Parathyroid adenoma (tissue), 2 donors: ENCODE data around the gene CHCHD3.

Experiments
- H2AFZ ChIP-seq: fragments of 300-600 bp; sonication (generic); one replicate; pipeline ENCODE4 v1.7.0; 2017; ENCODE audit warnings: antibody characterized with exemption, mild to moderate bottlenecking
- H3K27ac ChIP-seq: fragments of 300-600 bp; sonication (generic); one replicate; pipeline ENCODE4 v1.7.0; 2017
- H3K27me3 ChIP-seq: fragments of 300-600 bp; sonication (generic); one replicate; pipeline ENCODE4 v1.7.0; 2017; ENCODE audit warnings: low read length; ENCODE audit not compliant: control insufficient read depth, insufficient read depth
- H3K36me3 ChIP-seq: fragments of 300-600 bp; sonication (generic); one replicate; pipeline ENCODE4 v1.7.0; 2017; ENCODE audit warnings: low read length; ENCODE audit not compliant: control insufficient read depth, insufficient read depth
- H3K4me1 ChIP-seq: fragments of 300-600 bp; sonication (generic); one replicate; pipeline ENCODE4 v1.7.0; 2017; ENCODE audit warnings: control low read depth
- H3K4me2 ChIP-seq: fragments of 300-600 bp; sonication (generic); one replicate; pipeline ENCODE4 v1.7.0; 2017; ENCODE audit warnings: low read length
- H3K4me3 ChIP-seq: fragments of 300-600 bp; sonication (generic); one replicate; pipeline ENCODE4 v1.7.0; 2017; ENCODE audit warnings: low read depth, low read length
- H3K79me2 ChIP-seq: fragments of 300-600 bp; sonication (generic); one replicate; pipeline ENCODE4 v1.7.0; 2017; ENCODE audit warnings: control low read depth
- H3K9ac ChIP-seq: fragments of 300-600 bp; sonication (generic); one replicate; pipeline ENCODE4 v1.7.0; 2017; ENCODE audit warnings: mild to moderate bottlenecking
- H3K9me3 ChIP-seq: fragments of 300-600 bp; sonication (generic); one replicate; pipeline ENCODE4 v1.7.0; 2017; ENCODE audit warnings: low read length; ENCODE audit not compliant: control insufficient read depth
- TF ChIP-seq, protein P1 (sequence below): fragments of 300-600 bp; sonication (generic); IDR thresholded peaks from one replicate; pipeline ENCODE4 v1.7.0; 2017; ENCODE audit warnings: antibody characterized with exemption, mild to moderate bottlenecking
- donor health status: primary hyperparathyroidism.

CHCHD3 gene

DNA sequence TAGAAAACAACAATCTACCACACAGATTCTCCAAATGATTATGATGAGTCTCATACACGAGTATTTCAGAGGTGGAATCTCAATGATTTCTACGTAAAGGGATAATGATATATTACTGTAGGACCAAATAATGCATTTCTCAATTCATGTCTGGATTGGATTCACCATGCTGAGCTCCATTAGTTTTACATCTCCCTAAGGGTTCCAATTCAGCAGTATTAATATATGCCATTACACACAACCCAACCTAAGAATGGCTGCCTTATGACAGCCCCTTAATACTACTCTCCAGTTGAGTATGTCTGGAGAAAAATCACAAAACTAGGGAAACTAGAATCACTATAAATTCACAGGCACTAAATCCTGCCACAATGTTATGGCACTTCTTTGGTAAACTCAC is 271.3 kb downstream of the CHCHD3 start:
- Histone ChIP-seq H3K36me3 (no peaks in the 10 kb centered on the region), H3K9me3 (no peaks in the 10 kb centered on the region), H3K27ac (no peak overlapping the region), H3K4me3 (no peak overlapping the region), H3K4me2 (no peak overlapping the region), H3K79me2 (peaks cover 3% of the 10 kb centered on the region), H3K4me1 (peaks cover 9% of the 10 kb centered on the region), H3K27me3 (no peaks in the 10 kb centered on the region), H3K9ac (no peak overlapping the region), H2AFZ (no peak overlapping the region)
- TF ChIP-seq, protein P1, sequence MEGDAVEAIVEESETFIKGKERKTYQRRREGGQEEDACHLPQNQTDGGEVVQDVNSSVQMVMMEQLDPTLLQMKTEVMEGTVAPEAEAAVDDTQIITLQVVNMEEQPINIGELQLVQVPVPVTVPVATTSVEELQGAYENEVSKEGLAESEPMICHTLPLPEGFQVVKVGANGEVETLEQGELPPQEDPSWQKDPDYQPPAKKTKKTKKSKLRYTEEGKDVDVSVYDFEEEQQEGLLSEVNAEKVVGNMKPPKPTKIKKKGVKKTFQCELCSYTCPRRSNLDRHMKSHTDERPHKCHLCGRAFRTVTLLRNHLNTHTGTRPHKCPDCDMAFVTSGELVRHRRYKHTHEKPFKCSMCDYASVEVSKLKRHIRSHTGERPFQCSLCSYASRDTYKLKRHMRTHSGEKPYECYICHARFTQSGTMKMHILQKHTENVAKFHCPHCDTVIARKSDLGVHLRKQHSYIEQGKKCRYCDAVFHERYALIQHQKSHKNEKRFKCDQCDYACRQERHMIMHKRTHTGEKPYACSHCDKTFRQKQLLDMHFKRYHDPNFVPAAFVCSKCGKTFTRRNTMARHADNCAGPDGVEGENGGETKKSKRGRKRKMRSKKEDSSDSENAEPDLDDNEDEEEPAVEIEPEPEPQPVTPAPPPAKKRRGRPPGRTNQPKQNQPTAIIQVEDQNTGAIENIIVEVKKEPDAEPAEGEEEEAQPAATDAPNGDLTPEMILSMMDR, result no peak

DNA sequence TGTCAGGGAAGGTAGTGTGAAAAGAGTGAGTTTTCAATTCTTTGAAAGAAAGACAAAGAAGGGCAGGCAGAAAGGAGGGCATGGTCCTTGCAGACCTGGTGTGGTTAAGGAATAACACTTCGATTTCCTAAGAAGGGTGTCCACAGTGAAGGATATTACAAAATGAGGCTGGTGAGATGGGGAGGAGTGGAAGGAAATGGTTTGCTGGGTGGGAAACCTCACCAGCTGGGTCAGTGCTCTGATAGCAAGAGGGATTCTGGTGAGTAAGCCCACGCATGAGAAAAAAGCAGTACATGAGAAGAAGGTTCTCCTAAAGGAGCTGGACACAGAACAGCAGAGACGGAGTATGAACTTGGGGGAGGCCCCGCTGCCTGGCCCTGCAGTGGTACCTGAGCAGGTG is 275.1 kb downstream of the CHCHD3 start:
- Histone ChIP-seq H3K9ac (no peak overlapping the region), H3K9me3 (no peaks in the 10 kb centered on the region), H3K4me3 (no peak overlapping the region), H2AFZ (no peak overlapping the region), H3K27me3 (no peaks in the 10 kb centered on the region), H3K79me2 (peaks cover 6% of the 10 kb centered on the region), H3K27ac (no peak overlapping the region), H3K4me2 (no peak overlapping the region), H3K36me3 (no peaks in the 10 kb centered on the region), H3K4me1 (no peaks in the 10 kb centered on the region)
- TF ChIP-seq, protein P1, result no peak

DNA sequence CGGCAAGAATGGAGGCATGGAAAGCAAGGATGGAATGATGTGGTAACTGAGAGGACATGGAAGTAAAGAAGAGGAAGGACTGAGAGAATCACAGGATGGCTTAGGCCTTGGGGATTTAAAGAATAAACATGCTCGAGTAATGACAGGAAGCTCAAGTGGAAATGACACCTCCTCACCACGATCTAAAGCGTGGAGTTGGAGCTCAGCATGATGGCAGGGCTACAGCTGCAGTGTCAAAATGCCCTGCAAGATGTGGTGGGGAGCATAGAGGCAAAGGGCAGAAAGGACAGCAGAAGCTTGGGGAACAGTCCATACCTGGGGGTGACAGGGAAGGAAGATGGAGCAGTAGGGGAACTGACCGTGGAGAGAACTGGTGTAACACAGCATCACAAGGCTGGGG is 276.1 kb downstream of the CHCHD3 start:
- Histone ChIP-seq H3K27me3 (no peaks in the 10 kb centered on the region), H3K4me3 (no peak overlapping the region), H3K9me3 (no peaks in the 10 kb centered on the region), H3K79me2 (peaks cover 6% of the 10 kb centered on the region), H3K4me2 (no peak overlapping the region), H3K27ac (no peak overlapping the region), H3K36me3 (no peaks in the 10 kb centered on the region), H3K9ac (no peak overlapping the region), H2AFZ (no peak overlapping the region), H3K4me1 (no peaks in the 10 kb centered on the region)
- TF ChIP-seq, protein P1, result no peak

DNA sequence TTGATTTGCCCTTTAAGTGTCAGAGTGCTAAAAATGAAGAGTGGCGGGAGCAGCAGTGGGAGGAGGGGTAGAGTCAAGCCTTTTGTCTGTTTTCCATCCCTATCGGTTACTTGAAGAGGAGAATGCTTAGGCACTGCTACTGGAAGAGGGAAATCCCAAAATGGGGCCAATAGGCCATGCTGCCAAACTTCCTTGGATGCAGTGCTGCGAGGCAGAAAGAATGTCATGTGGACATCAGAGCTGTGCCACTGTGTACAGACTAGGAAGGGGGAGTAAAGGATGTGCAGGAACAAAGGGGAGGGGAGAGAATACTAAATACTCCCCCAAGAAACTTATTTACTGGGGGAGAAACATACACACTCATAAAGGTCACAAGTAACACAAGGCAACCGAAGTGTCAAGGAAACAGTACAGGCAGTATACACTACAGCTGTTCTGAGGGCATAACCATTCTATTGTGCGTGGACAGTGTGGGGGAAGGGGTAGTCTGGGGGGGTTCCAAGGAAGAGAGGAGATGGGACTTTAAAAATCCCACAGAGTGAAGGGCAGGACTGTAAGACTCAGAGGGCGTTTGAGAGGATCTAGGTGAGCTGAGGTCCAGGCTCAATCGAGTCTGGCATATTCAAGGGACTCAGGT is 276.9 kb downstream of the CHCHD3 start:
- peaks cover 6% of the 10 kb centered on the region for H3K79me2 ChIP-seq
- no peak overlapping the region for H3K27ac ChIP-seq
- H3K27me3 ChIP-seq, result no peaks in the 10 kb centered on the region
- H3K4me3 ChIP-seq, result no peak overlapping the region
- H3K4me1 ChIP-seq, result no peaks in the 10 kb centered on the region
- H2AFZ ChIP-seq, result no peak overlapping the region
- no peak overlapping the region for H3K4me2 ChIP-seq
- no peaks in the 10 kb centered on the region for H3K9me3 ChIP-seq
- H3K36me3 ChIP-seq, result no peaks in the 10 kb centered on the region
- TF ChIP-seq, protein P1, result no peak
- no peak overlapping the region for H3K9ac ChIP-seq

DNA sequence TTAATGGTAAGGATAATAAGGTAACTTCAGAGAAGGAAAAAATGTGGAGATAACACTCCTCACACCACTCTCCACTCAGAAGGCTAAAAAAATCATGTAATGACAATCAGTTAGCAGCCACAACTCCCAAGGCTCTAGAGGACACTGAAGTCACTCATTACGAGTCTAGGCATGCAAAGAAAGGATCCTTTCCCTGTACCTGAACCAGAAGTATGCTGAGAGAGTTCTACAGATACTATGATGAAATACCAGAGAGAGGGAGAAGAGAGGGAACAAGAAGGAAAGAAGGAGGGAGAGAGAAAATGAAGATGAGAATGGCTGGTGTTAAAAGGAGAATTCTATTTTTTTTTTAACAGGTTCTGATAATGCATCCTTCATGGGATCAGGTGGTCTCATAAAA is 281.4 kb downstream of the CHCHD3 start:
- Histone ChIP-seq H2AFZ (no peak overlapping the region), H3K27me3 (no peaks in the 10 kb centered on the region), H3K4me3 (no peak overlapping the region), H3K9me3 (no peaks in the 10 kb centered on the region), H3K4me2 (no peak overlapping the region), H3K79me2 (peaks cover 6% of the 10 kb centered on the region), H3K9ac (no peak overlapping the region), H3K27ac (no peak overlapping the region), H3K36me3 (no peaks in the 10 kb centered on the region), H3K4me1 (peaks cover 6% of the 10 kb centered on the region)
- TF ChIP-seq, protein P1, result no peak
